Neuronal stem cell (in vitro differentiated cells): ENCODE data around the gene OR2M4.
"Not testable (repeated sequence)": the region's sequence is repeated elsewhere in the genome, so short reads cannot be mapped to it uniquely, and the experiment has no call there.

Source experiments
- DNase-seq: peaks from one replicate; pipeline ENCODE4 v3.0.0-alpha.2; 2013; ENCODE audit warnings: low spot score
- H2AFZ ChIP-seq: one replicate; pipeline ENCODE4 v1.6.1; 2013; ENCODE audit warnings: mild to moderate bottlenecking, low read length, inconsistent platforms
- H2AK5ac ChIP-seq: 2 replicates; pipeline ENCODE4 v1.6.1; 2013; ENCODE audit warnings: low read depth, mild to moderate bottlenecking, inconsistent platforms, low read length, moderate library complexity, mixed read lengths
- H2BK120ac ChIP-seq: 2 replicates; pipeline ENCODE4 v1.6.1; 2013; ENCODE audit warnings: low read depth, mild to moderate bottlenecking, inconsistent platforms, low read length, moderate library complexity, mixed read lengths
- H2BK12ac ChIP-seq: one replicate; pipeline ENCODE4 v1.6.1; 2013; ENCODE audit warnings: low read length, inconsistent platforms
- H2BK15ac ChIP-seq: 2 replicates; pipeline ENCODE4 v1.6.1; 2013; ENCODE audit warnings: mild to moderate bottlenecking, low read length, inconsistent platforms, mixed read lengths
- H2BK5ac ChIP-seq: one replicate; pipeline ENCODE4 v1.6.1; 2013; ENCODE audit warnings: inconsistent platforms, mild to moderate bottlenecking, low read length, moderate library complexity
- H3K14ac ChIP-seq: one replicate; pipeline ENCODE4 v1.6.1; 2013; ENCODE audit warnings: low read length, inconsistent platforms
- H3K18ac ChIP-seq: 2 replicates; pipeline ENCODE4 v1.6.1; 2013; ENCODE audit warnings: low read length, inconsistent platforms
- H3K23ac ChIP-seq: 2 replicates; pipeline ENCODE4 v1.6.1; 2013; ENCODE audit warnings: low read depth, mild to moderate bottlenecking, mixed read lengths, low read length, inconsistent platforms; ENCODE audit not compliant: poor library complexity
- H3K27ac ChIP-seq: replicated peaks from 3 replicates; pipeline ENCODE4 v1.5.1; 2013; ENCODE audit warnings: low read length, inconsistent platforms
- H3K27me3 ChIP-seq, 3 experiments: 2 replicates each; pipeline ENCODE4 v1.6.1; 2013; ENCODE audit warnings: low read length in 3 of 3, mild to moderate bottlenecking in 2 of 3, inconsistent platforms in 1 of 3, low read depth in 1 of 3, mixed read lengths in 1 of 3, moderate library complexity in 1 of 3; ENCODE audit not compliant: control insufficient read depth in 3 of 3, insufficient read depth in 3 of 3
- H3K36me3 ChIP-seq, 2 donors: replicated peaks in 1 of 2; 2 replicates each; pipeline ENCODE4 v1.6.1; 2013; ENCODE audit warnings: low read length in 2 of 2; ENCODE audit not compliant: control insufficient read depth in 2 of 2, insufficient read depth in 2 of 2
- H3K4ac ChIP-seq: 2 replicates; pipeline ENCODE4 v1.6.1; 2013; ENCODE audit warnings: inconsistent platforms, mild to moderate bottlenecking, low read length, moderate library complexity
- H3K4me1 ChIP-seq, 2 donors: 1 replicate in 1 of 2; 2 replicates in 1 of 2; pipeline ENCODE4 v1.6.1; 2013; ENCODE audit warnings: low read length in 2 of 2, low read depth in 1 of 2; ENCODE audit not compliant: control insufficient read depth in 2 of 2, insufficient read depth in 1 of 2
- H3K4me2 ChIP-seq: one replicate; pipeline ENCODE4 v1.6.1; 2013; ENCODE audit warnings: mild to moderate bottlenecking, low read length, inconsistent platforms; ENCODE audit not compliant: insufficient read depth, poor library complexity, severe bottlenecking
- H3K4me3 ChIP-seq, 2 donors: 2 replicates each; pipeline ENCODE4 v1.5.1; 2013; ENCODE audit warnings: low read length in 2 of 2, mild to moderate bottlenecking in 2 of 2, inconsistent platforms in 1 of 2, moderate library complexity in 1 of 2
- H3K79me1 ChIP-seq: one replicate; pipeline ENCODE4 v1.6.1; 2013; ENCODE audit warnings: low read depth, mild to moderate bottlenecking, inconsistent platforms, low read length, moderate library complexity
- H3K9ac ChIP-seq: one replicate; pipeline ENCODE4 v1.6.1; 2013; ENCODE audit warnings: mild to moderate bottlenecking, low read depth, low read length, inconsistent platforms; ENCODE audit not compliant: poor library complexity
- H3K9me3 ChIP-seq, 2 donors: replicated peaks in 1 of 2; 2 replicates each; pipeline versions ENCODE3 to v1.6.1; 2013; ENCODE audit warnings: low read length in 2 of 2, mild to moderate bottlenecking in 2 of 2, inconsistent platforms in 1 of 2, low read depth in 1 of 2, mixed read lengths in 1 of 2, moderate library complexity in 1 of 2; ENCODE audit not compliant: control insufficient read depth in 2 of 2, insufficient read depth in 1 of 2
- H4K8ac ChIP-seq: one replicate; pipeline ENCODE4 v1.6.1; 2013; ENCODE audit warnings: low read depth, mild to moderate bottlenecking, inconsistent platforms, low read length, moderate library complexity
- H4K91ac ChIP-seq: one replicate; pipeline ENCODE4 v1.6.1; 2013; ENCODE audit warnings: low read length, low read depth, mild to moderate bottlenecking, inconsistent platforms; ENCODE audit not compliant: poor library complexity
- WGBS, 2 donors: extraction: QIAGEN DNeasy Blood & Tissue Kit; methylation state at CpG; one replicate each; pipeline ENCODE4 v1.1.7; 2013; ENCODE audit warnings: missing lambda C conversion rate in 2 of 2, mixed read lengths in 1 of 2; ENCODE audit not compliant: insufficient read length in 2 of 2, insufficient replicate concordance in 1 of 2; ENCODE audit errors: extremely low coverage in 2 of 2; 5-methylcytosine and 5-hydroxymethylcytosine counted together

The OR2M4 gene

GRCh38 chr1:248229360-248229908 is 1.8 kb upstream of the OR2M4 start:
- no peak overlapping the region for H3K18ac ChIP-seq
- no CpG with 5 or more reads among the region's 6 CpGs for WGBS, 2 donors

DNA sequence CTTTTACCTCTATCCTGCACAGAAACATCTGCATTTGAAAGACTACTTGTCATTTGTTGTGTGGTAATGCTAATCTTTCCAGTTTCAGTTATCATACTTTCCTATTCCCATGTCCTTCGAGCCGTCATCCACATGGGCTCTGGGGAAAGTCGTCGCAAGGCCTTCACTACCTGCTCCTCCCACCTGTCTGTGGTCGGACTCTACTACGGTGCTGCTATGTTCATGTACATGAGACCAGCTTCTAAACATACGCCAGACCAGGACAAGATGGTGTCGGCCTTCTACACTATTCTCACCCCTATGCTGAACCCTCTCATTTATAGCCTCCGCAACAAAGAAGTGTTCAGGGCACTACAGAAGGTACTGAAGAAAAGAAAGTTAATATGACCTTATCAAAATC is 8.3 kb downstream of the OR2M4 start:
- Histone ChIP-seq H3K23ac (no peak overlapping the region), H2BK15ac (no peak overlapping the region), H2BK120ac (no peak overlapping the region), H3K4me2 (no peak overlapping the region), H2AFZ (no peak overlapping the region), H2BK12ac (no peak overlapping the region), H2AK5ac (no peak overlapping the region), H3K18ac (no peak overlapping the region), H4K91ac (no peak overlapping the region), H3K4me1 (no peaks in the 10 kb centered on the region), H3K4me3 (no peak overlapping the region), H3K27ac (no peak overlapping the region), H3K9me3 (peaks cover 0 to 17% of the 10 kb centered on the region in 2 donors), H3K9ac (no peak overlapping the region), H3K79me1 (no peaks in the 10 kb centered on the region), H4K8ac (no peak overlapping the region), H2BK5ac (no peak overlapping the region), H3K27me3 (peaks cover 0 to 4% (median 0%) of the 10 kb centered on the region in 3 experiments), H3K14ac (no peak overlapping the region), H3K4ac (no peak overlapping the region), H3K36me3 (no peaks in the 10 kb centered on the region)
- no peak for DNase-seq
- WGBS, 2 donors: no CpG with 5 or more reads among the region's 9 CpGs

More at GRCh38 chr1:248229360-248229908, 1.8 kb upstream of the OR2M4 start:
- no peak overlapping the region for H4K91ac ChIP-seq
- H3K4me3 ChIP-seq: no peak overlapping the region
- no peak overlapping the region for H2BK5ac ChIP-seq
- no peak overlapping the region for H2BK15ac ChIP-seq
- H3K79me1 ChIP-seq: no peaks in the 10 kb centered on the region
- no peak overlapping the region for H3K14ac ChIP-seq
- no peak overlapping the region for H3K27ac ChIP-seq
- H2BK120ac ChIP-seq: no peak overlapping the region
- H2AK5ac ChIP-seq: no peak overlapping the region
- H3K4ac ChIP-seq: no peak overlapping the region
- peak overlapping the region; percentile 36 for H3K9ac ChIP-seq
- no peak overlapping the region for H3K4me2 ChIP-seq
- no peak for DNase-seq
- no peaks in the 10 kb centered on the region for H3K4me1 ChIP-seq
- no peak overlapping the region for H2AFZ ChIP-seq
- H3K27me3 ChIP-seq: no peaks in the 10 kb centered on the region
- H3K23ac ChIP-seq: no peak overlapping the region
- H2BK12ac ChIP-seq: no peak overlapping the region
- H3K36me3 ChIP-seq: no peaks in the 10 kb centered on the region
- no peak overlapping the region for H4K8ac ChIP-seq
- peaks cover 0 to 14% of the 10 kb centered on the region in 2 donors for H3K9me3 ChIP-seq

DNA sequence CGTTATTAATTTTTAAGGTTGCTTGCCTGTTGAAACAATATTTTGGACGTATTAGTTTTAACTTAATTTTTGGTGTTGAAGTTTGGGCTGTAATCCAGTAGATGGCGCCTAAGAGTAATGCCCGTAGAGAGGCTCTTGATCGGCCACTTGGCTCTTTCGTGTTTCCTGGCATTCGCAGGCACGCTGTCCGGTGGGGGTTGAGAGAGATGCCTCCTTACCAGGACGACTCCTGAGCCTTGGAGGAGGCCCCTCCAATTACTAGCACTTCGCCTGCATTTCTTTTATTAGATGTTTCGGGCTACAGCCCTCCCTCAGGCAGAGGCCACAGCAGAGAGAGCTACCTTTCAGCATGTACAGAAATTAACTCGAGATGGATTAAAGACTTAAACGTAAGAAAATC is 12.0 kb downstream of the OR2M4 start:
- no peak for DNase-seq
- Histone ChIP-seq H3K14ac (no peak overlapping the region), H2AFZ (peak overlapping the region; percentile 60), H2BK15ac (no peak overlapping the region), H3K27me3 (peaks cover 0 to 4% (median 0%) of the 10 kb centered on the region in 3 experiments), H3K9me3 (peaks cover 0 to 18% of the 10 kb centered on the region in 2 donors), H4K91ac (no peak overlapping the region), H3K4me1 (no peaks in the 10 kb centered on the region), H3K27ac (no peak overlapping the region), H3K4ac (no peak overlapping the region), H3K36me3 (no peaks in the 10 kb centered on the region), H4K8ac (no peak overlapping the region), H3K9ac (no peak overlapping the region), H2BK12ac (no peak overlapping the region), H3K23ac (no peak overlapping the region), H3K4me2 (no peak overlapping the region), H3K4me3 (no peak overlapping the region), H2BK120ac (no peak overlapping the region), H2BK5ac (no peak overlapping the region), H3K79me1 (no peaks in the 10 kb centered on the region), H2AK5ac (no peak overlapping the region), H3K18ac (no peak overlapping the region)
- WGBS, 2 donors: no CpG with 5 or more reads among the region's 14 CpGs

DNA sequence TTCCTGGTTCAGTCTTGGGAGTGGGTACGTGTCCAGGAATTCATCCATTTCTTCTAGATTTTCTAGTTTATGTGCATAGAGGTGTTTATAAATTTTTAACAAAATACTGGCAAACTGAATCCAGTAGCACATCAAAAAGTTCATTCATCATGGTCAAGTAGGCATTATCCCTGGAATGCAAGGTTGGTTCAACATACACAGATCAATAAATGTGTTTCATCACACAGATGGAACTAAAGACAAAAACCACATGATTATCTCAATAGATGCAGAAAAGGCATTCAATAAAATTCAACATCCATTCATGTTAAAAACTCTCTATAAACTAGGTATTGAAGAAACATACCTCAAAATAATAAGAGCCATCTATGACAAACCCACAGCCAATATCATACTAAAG is 28.1 kb downstream of the OR2M4 start:
- not testable (repeated sequence) for H3K23ac ChIP-seq, H4K91ac ChIP-seq, H2BK120ac ChIP-seq, H2AFZ ChIP-seq, DNase-seq, H3K27me3 ChIP-seq, H3K9ac ChIP-seq, H3K4me2 ChIP-seq, H3K4me3 ChIP-seq, H3K27ac ChIP-seq, H3K4me1 ChIP-seq, H3K14ac ChIP-seq, H2BK12ac ChIP-seq, H4K8ac ChIP-seq, H3K4ac ChIP-seq, H3K18ac ChIP-seq, H2BK5ac ChIP-seq, H2BK15ac ChIP-seq, H3K36me3 ChIP-seq, H3K9me3 ChIP-seq, H2AK5ac ChIP-seq, H3K79me1 ChIP-seq
- WGBS, 2 donors: no CpG with 5 or more reads among the region's 1 CpG
